OCI-LY3 (cell line): ENCODE results near the gene PIK3IP1.

Experiments used
- EZH2phosphoT487 ChIP-seq: fragments of 200-600 bp; shearing (Covaris generic); IDR thresholded peaks from 2 replicates; pipeline ENCODE4 v1.6.1; 2018; ENCODE audit warnings: antibody characterized with exemption, mixed run types, low read depth
- TF ChIP-seq, protein P1 (sequence below): fragments of 200-600, 300-600 bp; sonication (generic); IDR thresholded peaks from 2 replicates; pipeline ENCODE4 v1.5.1; 2014; ENCODE audit warnings: antibody characterized with exemption, low read length, low read depth

DNA sequence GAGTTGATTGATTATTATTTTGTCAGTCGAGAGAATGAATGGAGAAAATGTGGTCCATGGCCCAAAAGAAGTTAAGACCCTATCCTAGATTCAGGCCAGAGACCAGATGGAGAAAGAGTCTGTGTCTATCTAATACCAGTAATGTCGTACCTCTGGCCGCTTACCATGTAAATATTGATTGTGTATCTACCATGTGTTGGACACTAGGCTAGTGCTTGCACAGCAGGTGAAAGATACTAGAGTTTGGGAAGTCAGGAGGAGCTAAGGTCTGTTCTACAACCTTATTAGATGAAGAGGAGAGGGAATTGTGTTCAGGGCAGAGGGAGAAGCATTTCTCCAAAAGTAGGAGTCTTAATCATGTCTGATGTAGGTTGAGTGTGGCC lies 31.8 kb downstream of the PIK3IP1 start:
- TF ChIP-seq, protein P1, sequence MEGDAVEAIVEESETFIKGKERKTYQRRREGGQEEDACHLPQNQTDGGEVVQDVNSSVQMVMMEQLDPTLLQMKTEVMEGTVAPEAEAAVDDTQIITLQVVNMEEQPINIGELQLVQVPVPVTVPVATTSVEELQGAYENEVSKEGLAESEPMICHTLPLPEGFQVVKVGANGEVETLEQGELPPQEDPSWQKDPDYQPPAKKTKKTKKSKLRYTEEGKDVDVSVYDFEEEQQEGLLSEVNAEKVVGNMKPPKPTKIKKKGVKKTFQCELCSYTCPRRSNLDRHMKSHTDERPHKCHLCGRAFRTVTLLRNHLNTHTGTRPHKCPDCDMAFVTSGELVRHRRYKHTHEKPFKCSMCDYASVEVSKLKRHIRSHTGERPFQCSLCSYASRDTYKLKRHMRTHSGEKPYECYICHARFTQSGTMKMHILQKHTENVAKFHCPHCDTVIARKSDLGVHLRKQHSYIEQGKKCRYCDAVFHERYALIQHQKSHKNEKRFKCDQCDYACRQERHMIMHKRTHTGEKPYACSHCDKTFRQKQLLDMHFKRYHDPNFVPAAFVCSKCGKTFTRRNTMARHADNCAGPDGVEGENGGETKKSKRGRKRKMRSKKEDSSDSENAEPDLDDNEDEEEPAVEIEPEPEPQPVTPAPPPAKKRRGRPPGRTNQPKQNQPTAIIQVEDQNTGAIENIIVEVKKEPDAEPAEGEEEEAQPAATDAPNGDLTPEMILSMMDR: no peak
- no peak for TF ChIP-seq EZH2phosphoT487
